ENCODE measurements around the gene SAP30BP.

SAP30BP gene

GRCh38 chr17:75691801-75692626 lies 24.9 kb downstream of the SAP30BP start:
- no peak for ATAC-seq

DNA sequence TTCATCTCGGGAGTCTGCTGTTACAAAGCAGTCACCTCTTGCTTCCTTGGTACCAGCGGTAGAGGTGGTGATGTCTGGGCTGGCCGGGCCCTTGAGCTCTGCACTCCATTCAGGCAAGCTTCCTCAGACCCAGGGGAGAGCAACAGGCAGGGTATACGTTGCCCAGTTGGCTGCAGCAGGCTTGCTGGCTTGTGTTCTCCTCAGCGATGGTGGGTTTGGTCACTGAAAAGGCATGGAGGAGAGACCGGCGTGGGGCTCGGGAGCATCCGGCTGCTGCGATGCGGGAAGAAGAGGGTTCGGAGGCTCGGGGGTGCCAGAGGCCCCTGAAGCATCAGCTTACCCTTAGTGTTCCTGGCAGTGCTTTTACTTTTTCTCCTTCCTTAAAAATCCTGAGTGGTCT lies 25.8 kb downstream of the SAP30BP start:
- ATAC-seq: peak; percentile 30
- no peak for TF ChIP-seq TCF4 (CRISPR knock-in tag; IDR thresholded peaks at IDR 0.05; ENCODE audit: borderline replicate concordance)

More at GRCh38 chr17:75691801-75692626, 24.9 kb downstream of the SAP30BP start:
- TF ChIP-seq CREB5 (CRISPR knock-in tag; IDR thresholded peaks at IDR 0.05; ENCODE audit: low read depth) (no peak), OSR1 (CRISPR knock-in tag; IDR thresholded peaks at IDR 0.05) (no peak), ISL1 (CRISPR knock-in tag; IDR thresholded peaks at IDR 0.05) (no peak), ZNF8 (CRISPR knock-in tag; IDR thresholded peaks at IDR 0.05) (no peak), RARB (CRISPR knock-in tag; IDR thresholded peaks at IDR 0.05) (no peak), ARNTL (CRISPR knock-in tag; IDR thresholded peaks at IDR 0.05; ENCODE audit: borderline replicate concordance, low read depth) (no peak), PPARA (CRISPR knock-in tag; IDR thresholded peaks at IDR 0.05; ENCODE audit: borderline replicate concordance) (no peak), PATZ1 (CRISPR knock-in tag; IDR thresholded peaks at IDR 0.05; ENCODE audit: borderline replicate concordance) (no peak), CSDC2 (CRISPR knock-in tag; IDR thresholded peaks at IDR 0.05) (no peak), SNAI2 (CRISPR knock-in tag; IDR thresholded peaks at IDR 0.05) (no peak), BACH2 (CRISPR knock-in tag; IDR thresholded peaks at IDR 0.05; ENCODE audit: borderline replicate concordance) (no peak), ZNF565 (CRISPR knock-in tag; conservative IDR thresholded peaks at IDR 0.05; ENCODE audit: low read depth) (no peak)

GRCh38 chr17:75693500-75694481 lies 26.7 kb downstream of the SAP30BP start:
- TF ChIP-seq ESRRG (CRISPR knock-in tag; IDR thresholded peaks at IDR 0.05): no peak
- TF ChIP-seq ISL1 (CRISPR knock-in tag; IDR thresholded peaks at IDR 0.05): peak; percentile 80
- TF ChIP-seq OSR1 (CRISPR knock-in tag; IDR thresholded peaks at IDR 0.05): peak; percentile 95
- 0 out of 2 replicates have a peak, but pooled peaks have one; percentile 29 for TF ChIP-seq POU6F1 (CRISPR knock-in tag; IDR thresholded peaks at IDR 0.05; ENCODE audit: borderline replicate concordance, low read depth)
- peak; percentile 91 for TF ChIP-seq SNAI2 (CRISPR knock-in tag; IDR thresholded peaks at IDR 0.05)
- 0 out of 2 replicates have a peak, but pooled peaks have one; percentile 9 for TF ChIP-seq ZC3H10 (CRISPR knock-in tag; IDR thresholded peaks at IDR 0.05)
- TF ChIP-seq CSRNP3 (CRISPR knock-in tag; IDR thresholded peaks at IDR 0.05): no peak
- peak; percentile 23; the same call in 1 of the 2 replicates for TF ChIP-seq ZFP30 (CRISPR knock-in tag; IDR thresholded peaks at IDR 0.05)
- no peak for TF ChIP-seq ZNF70 (CRISPR knock-in tag; IDR thresholded peaks at IDR 0.05)
- no peak for TF ChIP-seq ARNTL (CRISPR knock-in tag; IDR thresholded peaks at IDR 0.05; ENCODE audit: borderline replicate concordance, low read depth)
- TF ChIP-seq GLIS3 (CRISPR knock-in tag; IDR thresholded peaks at IDR 0.05): no peak
- 0 out of 2 replicates have a peak, but pooled peaks have one; percentile 18 for TF ChIP-seq TOX (CRISPR knock-in tag; IDR thresholded peaks at IDR 0.05; ENCODE audit: borderline replicate concordance)
- TF ChIP-seq RARB (CRISPR knock-in tag; IDR thresholded peaks at IDR 0.05): 0 out of 2 replicates have a peak, but pooled peaks have one; percentile 27
- TF ChIP-seq CSDC2 (CRISPR knock-in tag; IDR thresholded peaks at IDR 0.05): peak; percentile 83; the same call in 1 of the 2 replicates
- TF ChIP-seq ZFP3 (CRISPR knock-in tag; IDR thresholded peaks at IDR 0.05): peak; percentile 76; the same call in 1 of the 2 replicates
- peak; percentile 98 for TF ChIP-seq PATZ1 (CRISPR knock-in tag; IDR thresholded peaks at IDR 0.05; ENCODE audit: borderline replicate concordance)
- peak; percentile 93 for ATAC-seq
